Activated naive CD8-positive, alpha-beta T cell treated with anti-CD3 and anti-CD28 coated beads, Interleukin-2, amount 10 ng/mL, durations not matched to agents 7 days and 5 days (primary cell): Measurements from ENCODE around the gene HMGN1. TPM values are rescaled to one million over a fixed set of nuclear protein-coding genes. Genes with fewer than 3 reads are reported as not detected.
A peak's percentile ranks its signal among the peaks of the same experiment; 100 is the strongest.

Experiments used
- ATAC-seq: fragments of 150-1000 bp; cut with Tn5 transposase; one replicate; pipeline ENCODE4 v1.10.0; 2021; ENCODE audit warnings: low read depth, moderate library complexity
- POLR2A ChIA-PET: fragments of 350-600 bp; sonication (Branson Sonifier 250); formaldehyde crosslinking; loops from one replicate; lab custom pipeline; 2021; ENCODE audit warnings: antibody characterized with exemption; lab: Charles Lee
- DNase-seq: peaks from one replicate; pipeline ENCODE4 v3.0.0; 2021
- H3K27ac Mint-ChIP-seq: one replicate; pipeline ENCODE4 v1.8.0; 2022; ENCODE audit warnings: mild to moderate bottlenecking, mixed read lengths
- H3K27me3 Mint-ChIP-seq: one replicate; pipeline ENCODE4 v1.8.0; 2022; ENCODE audit warnings: mild to moderate bottlenecking, moderate library complexity, mixed read lengths
- H3K36me3 Mint-ChIP-seq: one replicate; pipeline ENCODE4 v1.8.0; 2021; ENCODE audit warnings: mild to moderate bottlenecking, mixed read lengths
- H3K4me1 Mint-ChIP-seq: one replicate; pipeline ENCODE4 v1.8.0; 2021; ENCODE audit warnings: mixed read lengths
- H3K4me3 Mint-ChIP-seq: one replicate; pipeline ENCODE4 v1.8.0; 2022; ENCODE audit warnings: mild to moderate bottlenecking, moderate library complexity, mixed read lengths
- H3K9me3 Mint-ChIP-seq: one replicate; pipeline ENCODE4 v1.8.0; 2021; ENCODE audit warnings: mixed read lengths
- total RNA-seq, 2 experiments: library from RNA; stranded (reverse); gene quantifications; one replicate each; pipeline ENCODE4 v1.2.3, GENCODE V29; 2021

Gene HMGN1, protein sequence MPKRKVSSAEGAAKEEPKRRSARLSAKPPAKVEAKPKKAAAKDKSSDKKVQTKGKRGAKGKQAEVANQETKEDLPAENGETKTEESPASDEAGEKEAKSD
- 100 to 1,000 TPM; 363 to 369 TPM for total RNA-seq

DNA sequence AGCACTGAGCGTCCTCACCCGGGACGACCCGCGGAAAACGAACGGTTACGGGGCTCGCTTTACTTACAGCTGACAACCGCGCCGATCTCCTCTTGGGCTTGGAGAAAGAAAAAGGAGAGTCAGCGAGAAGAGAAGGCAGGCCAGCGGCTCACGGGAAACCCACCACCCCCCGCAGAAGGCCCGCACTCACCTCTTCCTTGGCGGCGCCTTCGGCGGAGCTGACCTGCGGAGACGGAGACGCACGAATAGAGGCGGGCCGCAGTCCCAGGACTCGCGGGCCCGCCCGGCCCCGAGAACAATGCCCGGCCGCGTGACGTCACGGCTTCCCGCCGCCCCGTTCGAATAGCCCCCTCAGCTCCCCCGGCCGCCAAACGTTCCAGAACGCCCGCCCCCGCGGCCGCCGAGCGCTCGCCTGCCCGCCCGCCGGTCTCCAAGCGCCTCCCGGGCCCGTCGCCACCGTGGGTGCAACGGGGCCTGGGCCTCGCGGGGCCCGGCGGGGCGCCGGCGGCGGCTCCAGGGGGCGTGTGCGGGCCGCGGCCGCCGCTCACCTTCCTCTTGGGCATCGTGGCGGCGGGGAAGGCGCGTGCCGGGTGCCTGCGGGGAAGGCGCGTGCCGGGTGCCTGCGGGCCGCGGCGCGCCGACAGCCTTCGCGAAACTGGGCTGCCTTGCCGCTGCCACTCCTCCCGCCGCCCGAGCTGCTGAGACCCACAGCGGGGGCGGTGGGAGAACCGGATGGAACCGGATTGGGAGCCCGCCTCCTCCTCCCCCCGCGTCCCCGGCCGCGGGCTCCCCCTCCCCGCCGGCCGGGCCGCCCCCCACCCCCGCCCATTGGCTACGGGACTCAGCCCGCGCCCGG, at the start of gene HMGN1:
Gene HMGN1, minus strand, starts transcription at position 734 of the 856 bp plus-strand sequence. Its CDS starts 171 bp downstream, at position 563.
- Mint-ChIP-seq H3K27ac (peak within 1 kb of the TSS; percentile 100), H3K36me3 (peaks cover 27% of the 10 kb centered on the region), H3K27me3 (peaks cover 4% of the 10 kb centered on the region), H3K4me1 (peaks cover 35% of the 10 kb centered on the region), H3K9me3 (no peaks in the 10 kb centered on the region), H3K4me3 (peak within 1 kb of the TSS; percentile 99)
- peak; percentile 32 for ATAC-seq
- peak; percentile 88 for DNase-seq
- POLR2A ChIA-PET: interaction anchor here (0.7 to 6.6 kb wide), 10 partner anchors 10 to 165 kb away, joined by 3 to 78 read pairs (median 11); partner anchors contain the start of genes BRWD1, LCA5L and PSMG1

DNA sequence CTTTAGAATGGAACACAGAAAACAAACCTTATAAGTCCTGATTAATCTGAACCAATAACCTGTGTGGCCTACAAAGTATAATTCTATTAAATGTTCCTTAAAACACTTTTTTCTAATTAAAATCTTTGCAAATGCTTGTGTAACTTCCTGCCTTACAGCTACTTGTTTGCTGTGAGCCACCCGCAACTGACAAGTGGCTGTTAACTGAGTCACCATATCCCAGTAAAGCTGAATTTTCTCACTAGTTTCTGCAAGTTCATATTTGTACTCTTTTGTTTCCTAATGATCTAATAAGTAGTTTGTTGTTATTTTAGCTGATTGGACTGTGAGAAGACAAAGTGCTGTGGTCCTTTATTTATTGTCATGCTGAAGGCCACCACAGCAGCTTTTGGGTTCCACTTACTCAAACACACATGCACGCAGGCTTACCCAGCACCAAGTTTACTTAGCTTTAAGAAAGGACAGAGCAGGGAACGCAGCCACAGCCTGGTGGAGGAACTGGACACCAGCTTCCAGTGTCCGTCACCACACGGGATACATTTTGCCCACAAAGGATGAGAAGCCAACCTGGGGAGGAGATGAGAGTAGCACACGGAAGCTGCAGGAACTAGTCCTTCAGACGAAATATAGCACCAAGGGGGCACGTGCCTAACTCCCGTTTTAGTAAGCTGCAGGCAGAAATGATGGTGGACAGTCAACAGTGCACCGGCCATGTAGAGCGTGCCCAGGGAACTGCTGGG, 48.9 kb upstream of the HMGN1 start:
- no peaks in the 10 kb centered on the region for H3K27me3 Mint-ChIP-seq
- DNase-seq: no peak
- POLR2A ChIA-PET: no interaction called here
- H3K27ac Mint-ChIP-seq: no peak overlapping the region
- no peaks in the 10 kb centered on the region for H3K9me3 Mint-ChIP-seq
- no peak for ATAC-seq
- H3K4me1 Mint-ChIP-seq: no peaks in the 10 kb centered on the region
- H3K4me3 Mint-ChIP-seq: no peak overlapping the region
- H3K36me3 Mint-ChIP-seq: peaks cover 18% of the 10 kb centered on the region

DNA sequence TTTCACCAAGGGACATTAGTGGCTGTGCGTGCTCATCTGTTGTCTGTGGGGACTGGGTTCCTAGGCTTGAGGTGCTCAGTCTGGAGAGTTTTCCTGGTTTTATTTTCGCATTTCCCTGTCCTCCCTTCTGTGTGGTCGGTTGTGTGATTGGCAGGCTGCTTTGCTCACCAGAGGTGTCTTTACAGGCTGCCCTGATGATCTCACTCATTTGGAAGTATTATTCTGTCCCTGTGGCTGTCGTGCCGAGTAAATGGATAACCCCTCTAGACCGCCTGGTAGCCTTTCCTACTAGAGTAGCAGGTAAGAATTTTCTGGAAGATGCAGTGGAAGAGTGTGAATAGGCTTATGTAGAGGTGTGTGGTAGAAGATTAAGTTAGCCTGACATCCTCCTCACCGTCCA, 44.1 kb upstream of the HMGN1 start:
- ATAC-seq (no peak), DNase-seq (no peak)
- H3K36me3 Mint-ChIP-seq: peaks cover 19% of the 10 kb centered on the region
- POLR2A ChIA-PET: interaction anchor here (1.1 kb wide), 1 partner anchor 79 kb away, joined by 3 read pairs; no protein-coding TSS in a partner anchor
- peaks cover 11% of the 10 kb centered on the region for H3K4me1 Mint-ChIP-seq
- no peak overlapping the region for H3K27ac Mint-ChIP-seq
- no peaks in the 10 kb centered on the region for H3K9me3 Mint-ChIP-seq
- H3K27me3 Mint-ChIP-seq: no peaks in the 10 kb centered on the region
- no peak overlapping the region for H3K4me3 Mint-ChIP-seq

DNA sequence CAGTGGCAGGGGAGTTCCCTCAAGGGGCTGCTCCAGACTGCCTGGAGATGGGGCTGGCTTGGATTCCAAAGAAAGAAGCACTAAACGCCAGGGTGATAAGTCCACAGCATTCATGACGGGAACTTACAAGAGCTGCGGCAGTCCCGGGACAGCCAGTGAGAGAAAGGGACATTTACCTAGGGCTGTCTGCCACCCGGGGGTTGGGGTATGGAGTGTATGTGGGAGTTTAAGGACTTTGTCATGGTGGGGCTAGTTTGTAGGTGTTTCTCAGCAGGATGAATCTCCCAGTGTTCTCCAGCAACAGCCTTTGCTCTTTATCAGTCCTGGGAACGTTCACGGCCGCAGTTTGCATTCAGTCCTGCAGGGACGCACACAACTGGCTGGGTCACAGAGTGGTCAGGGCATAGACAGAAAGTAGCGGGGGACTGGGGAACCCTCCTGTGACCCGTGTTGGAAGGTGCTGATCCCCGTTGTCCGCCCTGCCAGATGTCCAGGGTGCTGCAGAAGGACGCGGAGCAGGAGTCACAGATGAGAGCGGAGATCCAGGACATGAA, 41.4 kb upstream of the HMGN1 start:
- Mint-ChIP-seq H3K9me3 (no peaks in the 10 kb centered on the region), H3K4me3 (no peak overlapping the region), H3K4me1 (peaks cover 19% of the 10 kb centered on the region), H3K27me3 (no peaks in the 10 kb centered on the region), H3K36me3 (peaks cover 8% of the 10 kb centered on the region), H3K27ac (no peak overlapping the region)
- ATAC-seq (no peak), DNase-seq (no peak)
- POLR2A ChIA-PET: interaction anchor here (0.6 to 1.2 kb wide), 2 partner anchors 10 to 18 kb away, joined by 3 read pairs; a partner anchor contains a TSS

DNA sequence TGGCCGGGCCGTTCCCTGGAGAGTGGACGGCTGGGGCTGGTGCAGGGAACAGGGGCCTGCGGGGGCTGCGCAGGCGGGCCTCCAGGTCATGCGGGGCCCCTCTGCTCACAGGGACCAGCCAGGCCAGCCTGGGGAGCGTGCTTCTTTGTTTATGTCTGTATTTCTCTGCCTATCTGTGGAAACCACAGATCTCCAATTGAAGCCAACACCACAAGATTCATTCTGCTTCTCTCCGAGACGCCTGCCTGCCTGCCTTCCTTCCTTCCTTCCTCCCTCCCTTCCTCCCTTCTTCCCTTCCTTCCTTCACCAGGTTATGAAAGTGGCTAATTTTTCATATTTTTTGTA, 39.9 kb upstream of the HMGN1 start:
- Mint-ChIP-seq H3K36me3 (peaks cover 6% of the 10 kb centered on the region), H3K27ac (peak overlapping the region; percentile 89), H3K4me3 (peak overlapping the region; percentile 91), H3K9me3 (no peaks in the 10 kb centered on the region), H3K27me3 (no peaks in the 10 kb centered on the region), H3K4me1 (peaks cover 27% of the 10 kb centered on the region)
- ATAC-seq: no peak
- POLR2A ChIA-PET: no interaction called here
- no peak for DNase-seq

DNA sequence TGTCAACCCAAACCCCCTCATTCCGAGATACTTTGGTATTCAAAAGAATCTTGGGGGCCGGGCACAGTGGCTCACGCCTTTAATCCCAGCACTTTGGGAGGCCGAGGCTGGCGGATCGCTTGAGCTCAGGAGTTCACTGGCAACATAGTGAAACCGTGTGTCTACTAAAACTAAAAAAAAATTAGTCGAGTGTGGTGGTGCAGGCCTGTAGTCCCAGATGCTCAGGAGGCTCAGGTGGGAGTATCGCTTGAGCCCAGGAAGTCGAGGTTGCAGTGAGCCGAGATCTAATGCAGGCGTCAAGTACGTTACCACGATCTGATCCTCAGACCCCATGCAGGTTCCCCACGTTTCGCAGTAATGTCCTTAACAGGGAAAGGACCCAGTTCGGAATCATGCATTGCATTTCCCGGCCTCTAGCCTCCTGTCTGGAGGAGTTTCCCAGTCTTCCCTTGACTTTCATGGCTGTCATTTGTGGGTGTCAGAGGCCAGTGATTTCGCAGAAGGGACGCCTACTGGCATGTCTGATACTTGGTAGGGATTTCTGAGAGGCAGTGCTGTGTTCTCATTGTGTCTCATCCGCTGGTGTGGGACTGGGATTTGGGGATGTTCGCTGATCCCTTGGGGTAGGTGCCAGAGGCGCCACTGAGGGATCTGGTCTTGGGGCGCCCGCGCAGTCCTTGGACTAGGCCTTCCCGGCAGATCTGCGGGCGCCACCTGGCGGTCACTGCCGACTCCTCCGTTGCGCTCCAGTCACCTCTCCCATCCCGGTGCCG, 39.3 kb upstream of the HMGN1 start:
- Mint-ChIP-seq H3K4me1 (peaks cover 27% of the 10 kb centered on the region), H3K4me3 (peak overlapping the region; percentile 91), H3K27me3 (no peaks in the 10 kb centered on the region), H3K9me3 (no peaks in the 10 kb centered on the region), H3K27ac (peak overlapping the region; percentile 89), H3K36me3 (peaks cover 6% of the 10 kb centered on the region)
- ATAC-seq (peak; percentile 76), DNase-seq (peak; percentile 94)
- POLR2A ChIA-PET: interaction anchor here (0.7 to 1.9 kb wide), 6 partner anchors 15 to 205 kb away, joined by 3 to 20 read pairs (median 6); partner anchors contain the start of genes BRWD1, HMGN1 and PSMG1

DNA sequence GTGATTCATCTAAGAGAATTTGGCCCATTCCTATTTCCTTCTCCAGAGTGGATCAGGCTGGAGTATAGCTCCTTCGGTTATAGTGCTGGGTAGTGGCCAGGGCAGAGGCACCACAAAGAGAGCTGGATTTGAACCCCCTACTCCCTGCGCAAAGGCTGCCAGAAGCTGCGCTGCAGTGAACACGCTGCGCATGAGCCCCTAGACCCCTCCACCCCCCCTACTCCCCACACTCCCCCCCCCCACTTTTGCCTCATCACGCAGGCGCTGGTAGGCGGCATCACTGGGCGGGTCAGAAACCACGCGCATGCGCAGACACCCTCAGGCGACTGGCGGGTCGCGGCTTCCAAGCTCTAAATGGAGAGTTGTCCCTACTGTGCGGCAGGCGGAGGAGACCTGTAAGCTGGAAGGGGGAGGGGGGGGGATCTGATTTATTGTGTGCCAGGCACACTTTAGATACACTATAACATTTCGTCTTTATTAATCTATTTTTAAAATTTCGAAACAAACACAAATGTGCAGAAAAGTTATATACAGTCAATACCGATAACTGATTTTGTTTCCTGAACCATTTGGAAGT, 38.7 kb upstream of the HMGN1 start:
- peak; percentile 92 for DNase-seq
- Mint-ChIP-seq H3K27ac (peak overlapping the region; percentile 89), H3K9me3 (no peaks in the 10 kb centered on the region), H3K4me1 (peaks cover 27% of the 10 kb centered on the region), H3K4me3 (peak overlapping the region; percentile 91), H3K36me3 (no peaks in the 10 kb centered on the region), H3K27me3 (no peaks in the 10 kb centered on the region)
- POLR2A ChIA-PET: interaction anchor here (0.5 to 1.9 kb wide), 10 partner anchors 14 to 204 kb away, joined by 3 to 20 read pairs (median 3); partner anchors contain the start of genes BRWD1, HMGN1 and PSMG1
- ATAC-seq: peak; percentile 53

DNA sequence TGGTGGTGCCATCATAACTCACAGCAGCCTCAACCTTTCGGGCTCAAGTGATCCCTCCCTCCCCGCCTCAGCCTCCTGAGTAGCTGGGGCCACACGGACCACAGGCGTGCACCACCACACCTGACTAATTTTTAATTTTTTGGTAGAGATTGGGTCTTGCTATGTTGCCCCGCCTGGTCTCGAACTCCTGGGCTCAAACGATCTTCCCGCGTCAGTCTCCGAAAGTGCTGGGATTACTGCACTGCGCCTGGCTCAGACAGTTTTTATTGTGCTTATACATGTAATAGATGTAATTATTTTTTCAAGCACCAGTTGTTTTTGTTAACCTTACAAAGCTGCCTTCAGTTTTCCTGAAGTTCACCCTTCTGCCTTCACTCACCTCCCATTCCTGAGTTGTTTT, 38.0 kb upstream of the HMGN1 start:
- no peaks in the 10 kb centered on the region for H3K27me3 Mint-ChIP-seq
- POLR2A ChIA-PET: interaction anchor here (0.5 to 2.9 kb wide), 7 partner anchors 38 to 203 kb away, joined by 3 to 20 read pairs (median 7); partner anchors contain the start of genes BRWD1, HMGN1 and PSMG1
- no peaks in the 10 kb centered on the region for H3K9me3 Mint-ChIP-seq
- no peaks in the 10 kb centered on the region for H3K36me3 Mint-ChIP-seq
- no peak for DNase-seq
- peaks cover 29% of the 10 kb centered on the region for H3K4me1 Mint-ChIP-seq
- no peak for ATAC-seq
- peak overlapping the region; percentile 91 for H3K4me3 Mint-ChIP-seq
- peak overlapping the region; percentile 89 for H3K27ac Mint-ChIP-seq

DNA sequence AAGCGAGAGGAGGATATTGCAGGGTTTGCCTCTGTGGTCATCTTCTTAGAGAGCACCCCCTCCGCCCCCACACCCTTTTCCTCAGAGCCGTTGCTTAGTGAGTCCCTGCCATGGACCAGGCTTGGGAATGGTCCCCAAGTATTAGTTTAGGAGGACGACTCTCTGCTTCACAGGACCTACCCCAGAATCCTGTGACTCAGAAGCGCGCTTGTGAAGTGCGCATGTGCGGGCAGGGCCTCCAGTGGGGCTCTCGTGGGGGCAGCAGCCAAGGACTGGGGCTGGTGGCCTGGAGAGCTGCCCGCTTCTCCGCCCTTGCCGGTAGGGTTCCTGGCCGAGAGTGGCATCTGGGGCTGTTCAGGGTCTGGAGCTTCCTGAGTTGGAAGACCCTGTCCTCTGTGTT, 37.3 kb upstream of the HMGN1 start:
- peaks cover 31% of the 10 kb centered on the region for H3K4me1 Mint-ChIP-seq

DNA sequence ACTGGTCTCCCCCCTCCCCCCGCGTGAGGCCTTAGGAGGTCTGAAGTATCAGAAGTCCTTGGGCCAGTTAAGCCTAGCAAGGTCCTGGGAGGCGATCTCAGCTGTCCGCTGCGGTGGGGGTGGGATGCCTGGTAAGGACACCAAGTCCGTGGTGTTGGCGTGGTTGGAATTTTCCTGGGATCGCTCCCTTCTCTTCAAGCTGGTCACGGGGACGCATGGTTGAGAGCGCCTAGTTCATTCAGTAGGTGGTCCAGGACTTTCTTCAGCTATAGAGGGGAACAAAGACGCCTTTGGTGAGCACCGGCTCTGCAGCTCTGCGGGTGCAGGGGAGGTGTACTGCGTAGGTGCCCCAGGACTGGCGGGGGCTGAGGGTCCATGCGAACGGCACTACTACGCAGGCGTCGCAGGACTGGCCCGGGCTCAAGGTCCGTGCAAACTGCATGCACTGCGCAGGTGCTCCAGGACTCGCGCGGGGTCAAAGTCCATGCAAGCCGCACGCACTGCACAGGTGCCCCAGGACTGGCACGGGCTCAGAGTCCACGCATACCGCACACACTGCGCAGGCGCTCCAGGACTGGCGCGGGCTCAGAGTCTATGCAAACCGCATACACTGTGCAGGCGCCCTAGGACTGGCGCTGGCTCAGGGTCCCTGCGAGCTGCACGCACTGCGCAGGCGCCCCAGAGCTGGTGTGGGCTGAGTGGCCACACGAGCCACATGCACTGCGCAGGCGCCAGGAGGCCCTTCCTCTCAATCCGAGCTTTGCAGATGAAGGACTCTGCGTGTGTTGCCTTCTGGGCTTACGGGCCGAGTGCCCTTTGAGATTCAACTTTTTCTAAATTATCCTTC, 36.6 kb upstream of the HMGN1 start:
- peaks cover 36% of the 10 kb centered on the region for H3K4me1 Mint-ChIP-seq

More for the DNA sequence above, 37.3 kb upstream of the HMGN1 start:
- POLR2A ChIA-PET: interaction anchor here (1.1 to 2.9 kb wide), 3 partner anchors 38 to 202 kb away, joined by 3 to 15 read pairs (median 5); partner anchors contain the start of gene HMGN1
- H3K4me3 Mint-ChIP-seq: peak overlapping the region; percentile 53
- DNase-seq: peak; percentile 43
- peak overlapping the region; percentile 63 for H3K27ac Mint-ChIP-seq
- no peak for ATAC-seq
- no peaks in the 10 kb centered on the region for H3K36me3 Mint-ChIP-seq
- no peaks in the 10 kb centered on the region for H3K9me3 Mint-ChIP-seq
- H3K27me3 Mint-ChIP-seq: no peaks in the 10 kb centered on the region

DNA sequence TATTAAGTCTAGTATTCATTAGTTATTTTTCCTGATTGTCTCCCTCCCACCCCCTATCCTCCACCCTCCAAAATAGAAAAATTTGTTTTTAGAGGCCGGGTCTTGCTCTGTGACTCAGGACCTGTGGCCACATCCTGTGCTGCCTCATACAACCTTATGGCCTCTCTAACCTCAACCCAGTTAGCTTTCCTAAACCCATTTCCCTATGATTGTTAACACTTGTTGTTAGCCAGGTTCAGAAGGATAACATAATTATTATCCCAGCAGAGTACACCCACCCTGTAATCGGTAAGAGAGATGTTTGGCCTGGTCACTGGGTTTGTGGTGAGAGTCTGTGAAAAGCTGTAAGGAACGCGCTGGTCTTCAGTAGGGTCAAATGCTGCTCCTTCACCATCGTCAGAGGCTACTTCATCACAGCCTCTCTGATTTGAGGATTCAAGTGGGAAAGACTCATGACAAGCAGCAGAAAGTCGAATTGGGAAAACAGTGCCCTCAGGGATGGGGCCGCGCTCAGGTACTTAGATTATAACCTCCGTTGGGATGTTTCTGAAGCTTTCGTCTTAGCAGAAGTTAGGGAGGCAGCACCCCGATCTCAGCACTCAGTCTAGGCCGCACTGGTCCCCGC, 35.9 kb upstream of the HMGN1 start:
- Mint-ChIP-seq H3K27ac (peak overlapping the region; percentile 80), H3K4me3 (peak overlapping the region; percentile 58), H3K36me3 (no peaks in the 10 kb centered on the region), H3K27me3 (no peaks in the 10 kb centered on the region), H3K4me1 (peaks cover 37% of the 10 kb centered on the region), H3K9me3 (no peaks in the 10 kb centered on the region)
- no peak for DNase-seq
- POLR2A ChIA-PET: interaction anchor here (2.9 kb wide), 1 partner anchor 37 kb away, joined by 15 read pairs; the partner anchor contains the start of gene HMGN1
- no peak for ATAC-seq

More for the DNA sequence above, 36.6 kb upstream of the HMGN1 start:
- H3K27ac Mint-ChIP-seq: peak overlapping the region; percentile 63
- ATAC-seq: peak; percentile 73
- DNase-seq: peak; percentile 67
- H3K4me3 Mint-ChIP-seq: peak overlapping the region; percentile 53
- no peaks in the 10 kb centered on the region for H3K9me3 Mint-ChIP-seq
- H3K27me3 Mint-ChIP-seq: no peaks in the 10 kb centered on the region
- POLR2A ChIA-PET: interaction anchor here (1.1 to 2.9 kb wide), 3 partner anchors 38 to 202 kb away, joined by 3 to 15 read pairs (median 5); partner anchors contain the start of gene HMGN1
- H3K36me3 Mint-ChIP-seq: no peaks in the 10 kb centered on the region
